GM19193 (cell line): ENCODE data around the gene KLHL1.

Experiments used
- POLR2A ChIP-seq: IDR thresholded peaks from 4 replicates; pipeline ENCODE4 v1.6.1; 2011; ENCODE audit not compliant: insufficient read depth, insufficient read length; ENCODE audit errors: extremely low read depth

The KLHL1 gene

GRCh38 chr13:69947582-69947981 lies 160.7 kb downstream of the KLHL1 start:
- no peak for TF ChIP-seq POLR2A

- no peak for TF ChIP-seq POLR2A
Measured at GRCh38 chr13:69946511-69946910, 161.7 kb downstream of the KLHL1 start.

GRCh38 chr13:69935043-69935442 lies 173.2 kb downstream of the KLHL1 start:
- TF ChIP-seq POLR2A: no peak

GRCh38 chr13:69928262-69928661 lies 180.0 kb downstream of the KLHL1 start:
- no peak for TF ChIP-seq POLR2A

GRCh38 chr13:69921156-69921555 lies 187.1 kb downstream of the KLHL1 start:
- TF ChIP-seq POLR2A: no peak

GRCh38 chr13:69912630-69913029 lies 195.6 kb downstream of the KLHL1 start:
- no peak for TF ChIP-seq POLR2A

- no peak for TF ChIP-seq POLR2A
Measured at GRCh38 chr13:69910800-69911199, 197.5 kb downstream of the KLHL1 start.

GRCh38 chr13:69904784-69905183 lies 203.5 kb downstream of the KLHL1 start:
- TF ChIP-seq POLR2A: no peak

GRCh38 chr13:69903081-69903480 lies 205.2 kb downstream of the KLHL1 start:
- no peak for TF ChIP-seq POLR2A

- TF ChIP-seq POLR2A: no peak
Measured at GRCh38 chr13:69882451-69882850, 225.8 kb downstream of the KLHL1 start.

- no peak for TF ChIP-seq POLR2A
Measured at GRCh38 chr13:69879936-69880335, 228.3 kb downstream of the KLHL1 start.

- TF ChIP-seq POLR2A: no peak
Measured at GRCh38 chr13:69872321-69873047, 235.8 kb downstream of the KLHL1 start.

GRCh38 chr13:69866555-69866954 lies 241.7 kb downstream of the KLHL1 start:
- TF ChIP-seq POLR2A: no peak

- TF ChIP-seq POLR2A: no peak
Measured at GRCh38 chr13:69857183-69857821, 250.9 kb downstream of the KLHL1 start.

GRCh38 chr13:69856331-69856730 lies 251.9 kb downstream of the KLHL1 start:
- TF ChIP-seq POLR2A: no peak

GRCh38 chr13:69828527-69828926 lies 279.7 kb downstream of the KLHL1 start:
- TF ChIP-seq POLR2A: no peak
